NCI-H1930 (cell line): ENCODE data around the gene GNG7.
"Not testable (repeated sequence)": the region's sequence is repeated elsewhere in the genome, so short reads cannot be mapped to it uniquely, and the experiment has no call there.

Experiments used
- DNase-seq, 2 experiments: peaks; one replicate each; lab custom pipeline; 2025; lab: John Stamatoyannopoulos, UW

GNG7 gene

DNA sequence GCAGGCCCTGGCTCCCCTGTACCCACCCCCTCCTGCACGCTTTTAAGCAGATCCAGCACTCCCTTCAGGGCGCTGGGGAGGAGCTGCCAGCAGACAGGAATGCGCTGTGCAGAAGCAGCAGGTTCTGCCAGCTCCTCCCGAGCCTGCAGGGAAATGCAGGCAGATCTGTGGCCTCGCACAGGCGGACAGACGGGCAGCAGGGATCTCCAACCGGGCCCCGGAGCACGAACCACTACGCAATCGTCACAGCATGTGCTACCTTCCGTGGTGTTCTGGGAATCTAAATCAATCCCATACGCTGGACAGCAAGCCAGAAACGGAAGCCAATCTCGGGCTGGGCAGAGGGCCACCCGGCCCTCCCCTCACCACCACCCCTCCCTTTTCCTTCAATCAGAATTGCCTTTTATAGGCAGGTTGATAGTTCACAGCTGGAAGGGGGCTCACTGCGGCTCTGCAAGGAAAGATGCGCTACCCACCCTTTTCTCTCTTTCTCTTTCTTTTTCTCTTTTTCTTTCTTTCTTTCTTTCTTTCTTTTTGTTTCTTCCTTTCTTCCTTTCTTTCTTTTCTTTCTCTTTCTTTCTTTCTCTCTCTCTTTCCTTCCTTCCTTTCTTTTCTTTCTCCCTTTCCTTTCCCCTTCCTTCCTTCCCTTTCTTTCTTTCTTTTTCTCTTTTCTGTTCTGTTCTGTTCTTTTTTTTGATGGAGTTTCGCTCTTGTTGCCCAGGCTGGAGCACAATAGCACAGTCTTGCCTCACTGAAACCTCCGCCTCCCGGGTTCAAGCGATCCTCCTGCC is 99.9 kb downstream of the GNG7 start:
- no peak for DNase-seq

DNA sequence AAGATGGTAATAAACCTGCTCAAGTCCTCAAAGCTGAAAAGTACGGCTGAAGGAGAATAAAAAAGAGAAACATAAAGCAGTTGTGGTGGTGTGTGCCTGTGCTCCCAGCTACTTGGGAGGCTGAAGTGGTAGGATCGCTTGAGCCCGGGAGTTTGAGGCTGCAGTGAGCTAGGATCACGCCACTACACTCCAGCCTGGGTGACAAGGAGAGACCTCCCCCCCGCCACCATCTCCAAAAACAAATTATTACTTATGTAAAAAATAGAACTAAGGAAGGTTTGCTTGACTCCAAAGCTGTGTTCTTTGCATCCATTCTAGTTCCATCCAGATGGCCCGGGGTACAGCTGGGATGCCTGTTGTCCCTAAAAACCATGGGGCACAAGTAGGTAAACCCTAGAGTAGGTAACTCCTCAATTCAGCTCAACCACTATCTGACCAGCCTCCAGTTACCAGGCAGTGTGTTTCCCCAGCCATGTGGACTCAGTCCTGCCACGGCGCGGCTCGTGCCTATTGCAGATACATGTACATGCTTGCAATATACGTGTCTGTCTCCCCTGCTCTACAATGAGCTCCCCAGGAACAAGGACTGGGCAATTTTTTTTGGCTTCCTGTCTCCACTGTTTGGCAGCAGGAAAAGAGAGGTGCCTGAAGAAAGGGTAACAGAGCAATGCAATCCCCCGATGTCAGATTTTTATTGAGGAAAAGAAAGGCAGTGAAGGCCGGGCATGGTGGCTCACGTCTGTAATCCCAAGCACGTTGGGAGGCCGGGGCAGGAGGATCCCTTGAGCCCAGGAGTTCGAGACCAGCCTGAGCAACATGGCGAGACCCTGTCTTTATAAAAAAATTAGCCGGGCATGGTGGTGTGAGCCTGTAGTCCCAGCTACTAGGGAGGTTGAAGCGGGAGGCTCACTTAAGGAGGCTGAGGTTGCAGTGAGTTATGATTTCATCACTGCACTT is 101.3 kb downstream of the GNG7 start:
- no peak for DNase-seq

DNA sequence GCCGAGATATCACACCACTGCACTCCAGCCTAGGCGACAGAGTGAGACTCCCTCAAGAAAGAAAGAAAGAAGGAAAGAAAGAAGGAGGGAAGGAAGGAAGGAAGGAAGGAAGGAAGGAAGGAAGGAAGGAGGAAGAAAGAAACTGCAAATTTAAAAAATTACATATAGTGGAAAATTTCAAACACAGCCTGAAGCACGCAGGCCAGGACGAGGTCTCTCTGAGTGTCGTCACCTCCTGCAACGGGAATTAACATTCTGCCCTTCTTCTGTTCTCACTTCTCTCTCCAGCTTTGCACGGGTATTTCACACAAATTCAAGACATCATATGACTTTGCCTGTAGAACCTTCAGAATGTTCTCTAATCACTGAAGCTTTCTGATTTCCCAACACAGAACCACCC is 108.2 kb downstream of the GNG7 start:
- DNase-seq = no peak

- no peak for DNase-seq
Measured at GRCh38 chr19:2592824-2593223, 109.7 kb downstream of the GNG7 start.

DNA sequence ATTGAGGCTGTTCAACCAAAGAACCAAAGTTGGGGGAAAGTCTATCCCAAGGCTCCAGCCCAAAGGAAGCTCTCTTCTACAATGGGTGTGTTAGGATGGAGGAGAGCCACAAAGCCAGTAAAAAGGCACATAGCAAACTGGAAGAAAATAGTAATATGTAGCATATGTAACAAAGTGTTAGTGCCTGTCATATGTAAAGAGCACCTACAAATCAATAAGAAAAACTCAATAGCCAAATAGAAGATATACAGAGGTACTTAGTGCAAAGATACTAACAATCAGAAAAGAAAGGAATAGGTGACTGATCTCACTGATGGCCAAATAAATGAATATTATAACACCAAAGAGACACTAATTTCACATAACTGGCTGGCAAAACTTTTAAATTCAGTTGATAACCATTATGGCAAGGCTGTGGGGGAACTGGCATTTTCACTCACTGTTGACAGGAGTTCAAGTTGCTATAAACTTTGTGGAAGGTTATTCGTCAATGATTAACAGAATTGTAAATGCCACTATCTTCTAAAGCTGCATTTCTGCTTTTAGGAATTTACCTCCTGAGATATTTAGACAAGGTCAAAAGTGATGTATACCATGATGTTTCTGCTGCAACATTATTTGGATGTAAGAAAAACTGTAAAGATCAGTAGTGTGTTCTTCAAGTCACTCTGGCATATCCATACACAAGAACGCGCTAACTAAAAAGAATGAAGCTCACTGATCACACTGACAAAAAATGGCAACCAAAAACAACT is 110.8 kb downstream of the GNG7 start:
- DNase-seq = no peak

DNA sequence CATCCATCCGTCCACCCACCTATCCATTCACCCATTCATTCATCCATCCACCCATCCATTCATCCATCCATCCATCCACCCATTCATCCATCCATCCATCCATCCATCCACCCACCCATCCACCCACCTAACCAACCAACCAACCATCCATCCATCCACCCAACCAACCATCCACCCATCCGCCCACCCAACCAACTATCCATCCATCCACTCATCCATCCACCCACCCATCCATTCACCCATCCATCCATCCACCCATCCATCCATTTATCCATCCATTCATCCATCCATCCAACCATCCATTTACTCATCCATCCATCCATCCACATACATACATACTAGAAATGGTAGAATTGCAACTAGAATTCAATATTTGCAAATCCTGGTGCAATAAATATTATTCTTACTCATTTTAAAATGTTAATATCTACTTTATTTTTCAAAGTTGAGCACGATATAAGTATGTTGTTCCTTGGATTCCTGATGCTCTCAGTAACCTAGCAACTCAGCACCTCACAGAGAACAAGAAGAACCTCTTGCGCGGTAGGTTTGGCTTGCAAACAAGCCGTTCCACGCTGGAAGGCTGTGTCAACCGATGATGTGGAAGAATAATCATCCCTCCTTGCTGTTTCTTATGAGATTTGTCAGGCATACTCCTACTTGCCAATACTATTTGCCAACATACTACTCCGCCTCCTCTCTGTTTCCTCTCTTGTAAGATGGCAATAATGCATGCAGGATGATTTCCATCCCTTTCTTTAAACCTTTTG is 111.7 kb downstream of the GNG7 start:
- no peak for DNase-seq

DNA sequence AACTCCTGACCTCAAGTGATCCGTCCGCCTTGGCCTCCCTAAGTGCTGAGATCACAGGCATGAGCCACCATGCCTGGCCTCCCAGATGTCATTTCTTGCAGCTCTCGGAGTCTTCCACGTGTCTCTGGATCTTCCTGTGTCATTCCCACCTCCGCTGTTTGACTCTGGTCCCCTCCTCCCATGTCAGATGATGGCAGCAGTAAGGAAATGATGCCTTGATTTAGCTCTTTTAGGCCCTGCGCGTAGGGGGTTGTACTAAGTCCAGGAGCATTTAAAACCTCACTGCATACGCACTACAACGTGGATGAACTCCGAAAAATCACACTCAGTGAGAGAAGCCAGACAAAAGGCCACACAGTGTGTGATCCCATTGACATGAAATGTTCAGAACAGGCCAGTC is 113.1 kb downstream of the GNG7 start:
- DNase-seq = no peak

- no peak for DNase-seq
Measured at GRCh38 chr19:2588081-2588777, 114.3 kb downstream of the GNG7 start.

DNA sequence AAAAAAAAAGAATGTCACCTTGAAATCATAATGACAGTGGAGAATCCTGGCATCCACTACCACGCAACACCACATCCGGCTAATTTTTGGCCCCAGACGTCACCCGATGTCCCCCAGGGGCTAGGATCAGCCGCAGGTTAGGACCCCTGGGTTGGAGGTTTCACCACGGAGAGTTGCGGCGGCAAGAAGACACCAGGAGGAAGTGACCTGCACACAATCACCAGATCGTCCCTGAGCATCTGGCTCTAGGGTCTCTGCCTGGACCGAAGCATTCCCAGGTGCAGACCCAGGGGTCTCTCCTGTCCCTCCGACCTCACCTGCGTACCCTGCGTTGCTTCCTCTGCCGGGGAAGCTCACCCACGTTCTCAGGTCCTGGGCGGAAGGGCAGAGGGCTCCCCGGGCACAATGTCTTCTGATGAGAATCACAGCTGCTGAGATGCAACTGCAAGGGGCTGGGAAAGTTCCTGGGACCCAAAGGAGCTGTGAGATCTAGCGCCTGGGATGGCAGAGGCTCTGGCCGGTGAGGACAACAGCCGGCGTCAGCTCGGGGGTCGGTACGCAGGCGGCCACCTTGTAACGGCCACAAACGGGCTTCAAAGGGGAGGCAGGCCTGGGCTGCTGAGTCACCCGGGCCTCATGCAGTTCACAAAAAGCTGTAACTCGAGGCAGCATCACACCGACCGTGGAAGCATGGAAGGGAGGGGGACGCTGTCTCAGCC is 115.3 kb downstream of the GNG7 start:
- DNase-seq = no peak

- no peak for DNase-seq
Measured at GRCh38 chr19:2586196-2586595, 116.3 kb downstream of the GNG7 start.

DNA sequence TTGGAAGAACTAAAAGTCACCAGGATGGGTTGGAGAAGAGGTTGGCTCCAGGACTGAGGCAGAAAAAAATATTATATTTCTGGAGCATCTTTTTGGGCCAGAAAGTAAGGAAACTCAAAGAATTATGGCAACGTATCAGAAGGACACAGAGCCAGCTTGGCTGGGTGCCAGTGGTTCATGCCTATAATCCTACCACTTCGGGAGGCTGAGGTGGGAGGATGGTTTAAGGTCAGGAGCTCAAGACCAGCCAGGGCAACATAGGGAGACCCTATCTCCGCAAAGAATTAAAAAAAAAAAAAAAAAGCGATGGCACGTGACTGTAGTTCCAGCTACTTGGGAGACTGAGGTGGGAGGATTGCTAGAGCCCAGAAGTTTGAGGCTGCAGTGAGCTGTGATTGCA is 118.5 kb downstream of the GNG7 start:
- no peak for DNase-seq

- DNase-seq = no peak
Measured at GRCh38 chr19:2582984-2583956, 119.2 kb downstream of the GNG7 start.

- DNase-seq = not testable (repeated sequence)
Measured at GRCh38 chr19:2580396-2580795, 122.1 kb downstream of the GNG7 start.

DNA sequence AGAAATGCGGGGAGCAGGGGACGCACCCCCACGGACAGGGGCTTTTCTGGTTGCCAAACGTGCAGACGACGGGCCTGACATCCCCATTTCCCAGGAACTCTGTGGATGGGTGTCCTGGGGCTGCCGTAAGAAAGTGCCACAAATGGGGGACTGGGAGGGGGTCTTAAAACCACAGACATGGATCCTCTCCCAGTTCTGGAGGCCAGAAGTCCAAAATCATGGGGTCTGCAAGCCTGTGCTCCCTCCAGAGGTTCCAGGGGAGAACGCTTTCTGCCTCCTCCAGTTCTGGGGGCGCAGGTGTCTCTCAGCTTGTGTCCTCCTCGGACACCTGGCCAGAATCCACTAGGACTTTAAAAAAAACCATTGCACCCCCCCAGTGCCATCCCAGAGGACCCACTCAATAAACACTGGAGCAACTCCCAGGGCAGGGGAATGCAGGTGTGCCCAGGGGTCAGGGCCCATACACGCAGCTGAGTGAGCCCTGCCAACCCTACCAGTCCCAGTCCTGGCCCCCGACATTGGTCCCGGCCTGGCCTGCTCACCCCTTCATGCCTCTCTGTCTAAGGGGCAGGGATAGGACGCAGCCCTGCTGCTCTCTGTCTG is 122.7 kb downstream of the GNG7 start:
- DNase-seq = no peak

DNA sequence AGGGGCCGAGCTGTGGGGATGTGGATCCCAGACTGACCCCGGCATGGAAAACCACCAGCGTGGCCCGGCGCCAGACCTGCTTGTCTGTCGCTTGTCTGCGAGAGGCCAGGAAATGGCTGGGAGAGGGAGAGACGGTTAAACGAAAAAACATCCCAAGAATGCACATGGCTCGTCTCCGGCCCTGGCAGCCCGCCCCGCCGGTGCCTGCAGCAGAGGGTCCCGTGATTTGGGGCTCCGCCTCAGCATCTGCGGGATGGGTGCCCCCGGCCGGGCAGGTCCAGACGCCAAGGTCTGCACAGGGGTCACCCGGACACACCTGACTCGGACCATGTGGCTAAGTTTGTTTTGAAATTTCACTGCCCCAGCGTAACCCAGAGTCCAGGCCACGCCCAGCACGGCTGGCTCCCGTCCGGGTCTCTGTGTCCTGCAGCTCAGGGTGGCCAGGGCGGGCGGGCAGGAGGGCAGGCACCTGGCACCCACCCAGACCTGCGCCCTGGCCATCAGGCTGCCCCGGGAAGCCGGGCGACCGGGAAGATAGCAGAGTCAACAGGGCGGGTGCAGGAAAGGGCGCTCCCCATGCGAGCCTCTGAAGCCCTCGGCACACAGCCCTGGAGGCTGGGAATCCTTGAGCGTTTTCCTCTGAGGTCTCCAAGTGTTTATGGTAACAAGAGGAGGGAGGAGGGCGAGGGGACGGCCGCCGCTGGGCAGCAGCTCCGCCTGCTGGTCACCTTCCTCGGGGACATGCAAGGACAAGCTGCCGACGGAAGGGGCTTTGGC is 123.4 kb downstream of the GNG7 start:
- DNase-seq = peak in 1 of 2 experiments; percentile 31

DNA sequence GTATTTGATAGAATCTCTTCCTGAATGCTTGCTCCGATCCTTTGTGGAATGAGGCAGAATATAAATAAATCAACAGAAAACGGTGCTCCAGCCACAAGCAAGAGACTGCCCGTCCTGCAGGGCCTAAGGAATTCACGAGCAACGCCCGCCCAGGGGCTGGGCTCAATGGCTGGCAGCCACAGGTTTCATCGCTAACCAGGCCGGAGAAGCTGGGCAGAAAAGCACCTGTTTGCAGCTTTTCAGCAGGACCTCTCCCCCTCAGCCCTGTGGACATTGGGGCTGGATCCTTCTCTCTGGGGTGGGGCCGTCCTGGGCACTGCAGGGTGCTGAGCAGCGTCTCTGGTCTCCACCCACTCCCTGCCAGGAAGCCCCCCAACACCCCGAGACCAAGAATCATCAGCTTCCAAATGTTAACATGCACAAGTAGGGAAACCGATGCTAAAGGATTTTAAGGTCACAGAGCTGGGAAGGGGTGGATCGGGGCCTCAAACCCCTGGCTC is 124.1 kb downstream of the GNG7 start:
- no peak for DNase-seq

GRCh38 chr19:2577722-2578335 is 124.7 kb downstream of the GNG7 start:
- no peak for DNase-seq
